K562 (cell line): ENCODE measurements around the gene RWDD1. TPM values are rescaled to one million over a fixed set of nuclear protein-coding genes. Genes with fewer than 3 reads are reported as not detected.

Experiments
- ATAC-seq: fragments of 200-7000 bp; cut with Tn5 transposase; 3 replicates; pipeline ENCODE4 v1.9.1; 2020; ENCODE audit warnings: moderate library complexity
- BruUV-seq: library from RNA; stranded (reverse); fragments of 400-500 nt; replicated peaks from 2 replicates; lab custom pipeline; 2021; lab: Mats Ljungman, UMichigan
- CTCF ChIA-PET: fragments of 300-600 bp; formaldehyde crosslinking; extraction: SDS; loops from one replicate; lab custom pipeline; 2021; ENCODE audit warnings: low intra/inter-chr PET ratio; lab: Yijun Ruan, JAX
- POLR2A ChIA-PET: fragments of 300-600, 350-650 bp; sonication (Branson Sonifier 250); formaldehyde crosslinking; extraction: SDS; loops from one replicate; lab custom pipeline; 2021; ENCODE audit warnings: antibody characterized with exemption, inconsistent platforms; lab: Yijun Ruan, JAX
- DNase-seq, 4 experiments: peaks; one replicate each; pipeline versions ENCODE4 v3.0.0 to v3.0.0-alpha.2; 2011 to 2018; ENCODE audit warnings: low spot score in 3 of 4, mixed read lengths in 3 of 4; ENCODE audit errors: extremely low read depth in 1 of 4
- FAIRE-seq: peaks from 2 replicates; lab custom pipeline; 2011; peaks lifted over from hg19 to GRCh38; lab: Jason Lieb, UNC
- H2AFZ ChIP-seq: 2 replicates; pipeline ENCODE4 v1.6.0; 2011; ENCODE audit warnings: low read depth, low read length, control low read depth, inconsistent platforms
- H3K27ac ChIP-seq: fragments of 200-600 bp; 3 replicates; pipeline ENCODE4 v1.8.0; 2011; ENCODE audit warnings: low read depth, mild to moderate bottlenecking, control low read depth, inconsistent platforms, low read length, moderate library complexity, mixed read lengths; ENCODE audit errors: extremely low read depth
- H3K27me3 ChIP-seq, 2 experiments: fragments of 300-600 bp in 1 of 2; 2 replicates in 1 of 2; 3 replicates in 1 of 2; pipeline versions ENCODE4 v1.6.0 to v1.8.0; 2011; ENCODE audit warnings: inconsistent platforms in 2 of 2, low read length in 2 of 2, mild to moderate bottlenecking in 1 of 2, mixed read lengths in 1 of 2, moderate library complexity in 1 of 2; ENCODE audit not compliant: control insufficient read depth in 2 of 2, insufficient read depth in 2 of 2
- H3K36me3 ChIP-seq: fragments of 300-600 bp; 3 replicates; pipeline ENCODE4 v1.8.0; 2011; ENCODE audit warnings: mild to moderate bottlenecking, low read length, inconsistent platforms; ENCODE audit not compliant: control insufficient read depth, insufficient read depth
- H3K4me1 ChIP-seq, 2 experiments: fragments of 200-600 bp in 1 of 2; replicated peaks in 1 of 2; 2 replicates in 1 of 2; 3 replicates in 1 of 2; pipeline versions ENCODE4 v1.5.1 to v1.8.0; 2011; ENCODE audit warnings: inconsistent platforms in 2 of 2, low read length in 2 of 2, mild to moderate bottlenecking in 1 of 2, mixed read lengths in 1 of 2, moderate library complexity in 1 of 2; ENCODE audit not compliant: control insufficient read depth in 2 of 2, insufficient read depth in 2 of 2
- H3K4me2 ChIP-seq: 2 replicates; pipeline ENCODE4 v1.6.1; 2011; ENCODE audit warnings: low read length, control low read depth, inconsistent platforms, mixed read lengths; ENCODE audit not compliant: insufficient read depth
- H3K4me3 ChIP-seq: fragments of 200-600 bp; sonication (generic), shearing (Covaris generic); 2 replicates; pipeline ENCODE4 v1.5.1; 2016; ENCODE audit warnings: control low read depth, inconsistent platforms
- H3K79me2 ChIP-seq: fragments of 200-600 bp; 3 replicates; pipeline ENCODE4 v1.8.0; 2011; ENCODE audit warnings: low read length, inconsistent platforms; ENCODE audit not compliant: control insufficient read depth, insufficient read depth
- H3K9ac ChIP-seq, 2 experiments: 2 replicates each; pipeline versions ENCODE4 v1.6.0 to v1.6.1; 2011; ENCODE audit warnings: low read depth in 2 of 2, low read length in 2 of 2, control low read depth in 1 of 2, inconsistent platforms in 1 of 2, mild to moderate bottlenecking in 1 of 2, mixed read lengths in 1 of 2; ENCODE audit not compliant: insufficient read depth in 1 of 2
- H3K9me1 ChIP-seq: one replicate; pipeline ENCODE4 v1.6.0; 2011; ENCODE audit warnings: inconsistent platforms, mild to moderate bottlenecking, low read length, moderate library complexity; ENCODE audit not compliant: control insufficient read depth, insufficient read depth
- H3K9me3 ChIP-seq: replicated peaks from 2 replicates; pipeline ENCODE4 v1.5.1; 2011; ENCODE audit warnings: low read depth, low read length, inconsistent platforms; ENCODE audit not compliant: control insufficient read depth, insufficient read depth
- H4K20me1 ChIP-seq: replicated peaks from 2 replicates; pipeline ENCODE4 v1.6.1; 2011; ENCODE audit warnings: low read length, inconsistent platforms, mixed read lengths; ENCODE audit not compliant: control insufficient read depth, insufficient read depth
- EZH2 ChIP-seq: IDR thresholded peaks from 2 replicates; pipeline ENCODE4 v1.6.1; 2012; ENCODE audit warnings: low read depth, mild to moderate bottlenecking, inconsistent platforms, low read length, borderline replicate concordance
- FOXP1 ChIP-seq: sonication (generic); formaldehyde crosslinking; IDR thresholded peaks from 2 replicates; pipeline ENCODE4 v1.8.0; 2022; ENCODE audit warnings: mild to moderate bottlenecking, missing genetic modification reagents
- HDAC6 ChIP-seq: IDR thresholded peaks from 2 replicates; pipeline ENCODE4 v1.6.1; 2012; ENCODE audit warnings: low read depth, mild to moderate bottlenecking, control low read depth, inconsistent platforms, low read length, moderate library complexity
- POLR2G ChIP-seq: fragments of 200-400 bp; formaldehyde crosslinking; IDR thresholded peaks from 2 replicates; pipeline ENCODE4 v1.6.1; 2017; ENCODE audit warnings: low read depth, mild to moderate bottlenecking, antibody characterized with exemption, low read length, moderate library complexity
- TSHZ1 ChIP-seq: fragments of 250-450 bp; sonication (Bioruptor Pico); IDR thresholded peaks from 2 replicates; pipeline ENCODE4 v1.4.0; 2020; ENCODE audit warnings: mild to moderate bottlenecking, moderate library complexity
- ZNF212 ChIP-seq: fragments of 450-650 bp; formaldehyde crosslinking; IDR thresholded peaks from 2 replicates; pipeline ENCODE4 v1.4.0; 2020; ENCODE audit warnings: mild to moderate bottlenecking
- ZNF57 ChIP-seq: fragments of 450-650 bp; formaldehyde crosslinking; IDR thresholded peaks from 2 replicates; pipeline ENCODE4 v1.4.0; 2020; ENCODE audit warnings: mild to moderate bottlenecking, moderate library complexity
- WGBS: fragments of 100-300 bp; shearing (Covaris generic); methylation state at CpG from one replicate; pipeline ENCODE4 v1.1.6; 2016; ENCODE audit warnings: low coverage, mixed read lengths; ENCODE audit not compliant: insufficient coverage; ENCODE audit errors: missing lambda C conversion rate; 5-methylcytosine and 5-hydroxymethylcytosine counted together
- in situ Hi-C: fragments of 300-500 bp; cut with MboI; formaldehyde crosslinking; loops from 4 replicates; pipeline ENCODE4 v1.15.0; 2018; ENCODE audit warnings: inconsistent platforms, mixed read lengths
- intact Hi-C: fragments of 100-400 bp; cut with micrococcal nuclease; formaldehyde crosslinking; loops from 2 replicates; pipeline ENCODE4 v1.14.2; 2022
- polyA plus RNA-seq, 8 experiments: library from polyadenylated mRNA; depleted of rRNA in 4 of 8; stranded (reverse) in 5 of 8; unstranded in 3 of 8; fragments of >200 nt; fragmentation: Nextera tagmentation in 2 of 8; fragmentation: Illumina TruSeq in 1 of 8; extraction: Ambion mirVana in 2 of 8; extraction: Trizol in 1 of 8; gene quantifications; 2 replicates each; pipeline versions ENCODE4 v1.2.1 to v1.2.3, GENCODE V29; 2011 to 2014; ENCODE audit warnings: inconsistent platforms in 1 of 8, missing spikeins in 1 of 8
- total RNA-seq, 7 experiments: library from RNA; depleted of rRNA in 6 of 7; stranded (reverse); fragments of >200 nt in 6 of 7; fragmentation: Illumina TruSeq in 2 of 7; extraction: Trizol in 2 of 7; gene quantifications; 2 replicates each; pipeline versions ENCODE4 v1.2.1 to v1.2.3, GENCODE V29; 2011 to 2021; ENCODE audit warnings: low replicate concordance in 1 of 7
- TF ChIP-seq, protein P1 (sequence below): sonication (generic); formaldehyde crosslinking; IDR thresholded peaks from 2 replicates; pipeline ENCODE4 v1.8.0; 2022; ENCODE audit warnings: mild to moderate bottlenecking, low read depth, missing genetic modification reagents
- TF ChIP-seq, protein P2 (sequence below): fragments of 450-650 bp; IDR thresholded peaks from 2 replicates; pipeline ENCODE4 v1.6.1; 2016; ENCODE audit warnings: antibody characterized with exemption
- TF ChIP-seq, protein P3 (sequence below), 3 experiments: fragments of 200-800 bp in 1 of 3; sonication (Bioruptor generic) in 1 of 3; sonication (generic) in 1 of 3; formaldehyde crosslinking in 1 of 3; IDR thresholded peaks; 2 replicates each; pipeline versions ENCODE4 v1.6.1 to v1.8.0; 2016 to 2022; ENCODE audit warnings: mild to moderate bottlenecking in 2 of 3, missing compliant biosample characterization in 2 of 3, missing genetic modification characterization in 2 of 3, missing genetic modification reagents in 1 of 3

The RWDD1 gene
- total and polyA plus RNA-seq, 9 of the 15 experiments (the other 6 are each of a cell fraction or from before 2014, with no cell fraction given): 31.9 to 89.8 (median 48.7) TPM

- 41% methylated on average over 1 of the region's 1 CpG for WGBS
- FAIRE-seq: no peak
- Histone ChIP-seq H3K9me3 (no peaks in the 10 kb centered on the region), H4K20me1 (no peaks in the 10 kb centered on the region), H3K4me2 (no peak overlapping the region), H3K4me1 (peaks cover 0 to 2% of the 10 kb centered on the region in 2 experiments; a peak in 1 of 5 replicates), H3K9ac (no peak overlapping the region), H3K9me1 (no peaks in the 10 kb centered on the region), H3K27me3 (peaks cover 0 to 4% of the 10 kb centered on the region in 2 experiments; a peak in 2 of 5 replicates), H3K36me3 (no peaks in the 10 kb centered on the region), H3K79me2 (no peaks in the 10 kb centered on the region), H3K4me3 (no peak overlapping the region), H2AFZ (no peak overlapping the region), H3K27ac (no peak overlapping the region)
- no TSS peak for BruUV-seq
- intact Hi-C loops (no loop called here), in situ Hi-C loops (no loop called here)
- no peak for DNase-seq
- TF ChIP-seq HDAC6: no peak
- TF ChIP-seq, protein P1, sequence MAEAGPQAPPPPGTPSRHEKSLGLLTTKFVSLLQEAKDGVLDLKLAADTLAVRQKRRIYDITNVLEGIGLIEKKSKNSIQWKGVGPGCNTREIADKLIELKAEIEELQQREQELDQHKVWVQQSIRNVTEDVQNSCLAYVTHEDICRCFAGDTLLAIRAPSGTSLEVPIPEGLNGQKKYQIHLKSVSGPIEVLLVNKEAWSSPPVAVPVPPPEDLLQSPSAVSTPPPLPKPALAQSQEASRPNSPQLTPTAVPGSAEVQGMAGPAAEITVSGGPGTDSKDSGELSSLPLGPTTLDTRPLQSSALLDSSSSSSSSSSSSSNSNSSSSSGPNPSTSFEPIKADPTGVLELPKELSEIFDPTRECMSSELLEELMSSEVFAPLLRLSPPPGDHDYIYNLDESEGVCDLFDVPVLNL (CRISPR knock-in tag): no peak
- TF ChIP-seq TSHZ1 (CRISPR knock-in tag): no peak
- no peak for TF ChIP-seq EZH2
- TF ChIP-seq, protein P2, sequence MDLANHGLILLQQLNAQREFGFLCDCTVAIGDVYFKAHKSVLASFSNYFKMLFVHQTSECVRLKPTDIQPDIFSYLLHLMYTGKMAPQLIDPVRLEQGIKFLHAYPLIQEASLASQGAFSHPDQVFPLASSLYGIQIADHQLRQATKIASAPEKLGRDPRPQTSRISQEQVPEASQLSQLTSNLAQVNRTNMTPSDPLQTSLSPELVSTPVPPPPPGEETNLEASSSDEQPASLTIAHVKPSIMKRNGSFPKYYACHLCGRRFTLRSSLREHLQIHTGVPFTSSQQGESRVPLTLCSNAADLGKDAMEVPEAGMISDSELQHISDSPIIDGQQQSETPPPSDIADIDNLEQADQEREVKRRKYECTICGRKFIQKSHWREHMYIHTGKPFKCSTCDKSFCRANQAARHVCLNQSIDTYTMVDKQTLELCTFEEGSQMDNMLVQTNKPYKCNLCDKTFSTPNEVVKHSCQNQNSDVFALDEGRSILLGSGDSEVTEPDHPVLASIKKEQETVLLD: no peak
- TF ChIP-seq POLR2G: no peak
- no peak for TF ChIP-seq ZNF212 (CRISPR knock-in tag)
- TF ChIP-seq ZNF57 (CRISPR knock-in tag): no peak
- TF ChIP-seq, protein P3, sequence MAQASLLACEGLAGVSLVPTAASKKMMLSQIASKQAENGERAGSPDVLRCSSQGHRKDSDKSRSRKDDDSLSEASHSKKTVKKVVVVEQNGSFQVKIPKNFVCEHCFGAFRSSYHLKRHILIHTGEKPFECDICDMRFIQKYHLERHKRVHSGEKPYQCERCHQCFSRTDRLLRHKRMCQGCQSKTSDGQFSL (CRISPR knock-in tag; IDR thresholded peaks at IDR 0.05): no peak
- TF ChIP-seq, protein P3 (tag; IDR thresholded peaks at IDR 0.05): no peak
- TF ChIP-seq FOXP1 (CRISPR knock-in tag): no peak
- ATAC-seq: no peak
- ChIA-PET POLR2A (no interaction called here), CTCF (no interaction called here)
These were observed 43.2 kb upstream of the RWDD1 start for GRCh38 chr6:116528133-116528532.
